ENCODE data around the gene SPAG6.

DNA sequence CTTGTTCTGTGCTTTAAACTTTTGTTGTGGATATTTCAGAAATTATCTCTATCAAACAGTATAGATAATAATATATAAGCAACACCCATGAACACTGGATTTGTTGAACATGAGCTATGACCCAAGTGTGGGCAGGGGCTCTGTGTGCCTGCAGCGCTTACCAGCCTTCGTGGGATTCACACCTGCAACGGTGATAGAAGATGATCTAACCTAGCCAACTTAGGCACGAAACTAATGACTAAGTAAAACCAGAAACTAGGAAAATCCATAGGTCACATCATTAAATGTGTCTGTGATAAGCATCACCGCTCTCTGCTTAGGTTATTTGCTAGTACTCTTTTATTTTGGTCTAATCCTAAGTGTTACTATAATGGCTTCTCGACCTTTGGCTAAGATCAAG lies 18.0 kb downstream of the SPAG6 start:
- TF ChIP-seq ZNF274 (IDR thresholded peaks at IDR 0.05; ENCODE audit: low read depth, low read length): no peak
- TF ChIP-seq SUZ12 (IDR thresholded peaks at IDR 0.05; ENCODE audit: extremely low read depth, insufficient read depth, insufficient read length): no peak
